Liver (tissue), 9 donors: Measurements from ENCODE around the gene CYTH3. TPM values are rescaled to one million over a fixed set of nuclear protein-coding genes. Genes with fewer than 3 reads are reported as not detected.

Experiments
- DNase-seq: peaks from one replicate; pipeline ENCODE4 v3.0.0-alpha.2; 2017; ENCODE audit warnings: low spot score
- H3K27ac ChIP-seq, 2 donors: one replicate each; pipeline ENCODE4 v1.7.0; 2013; ENCODE audit warnings: inconsistent platforms in 2 of 2, low read length in 2 of 2, control low read depth in 1 of 2, low read depth in 1 of 2, mild to moderate bottlenecking in 1 of 2
- H3K27me3 ChIP-seq, 4 donors: one replicate each; pipeline versions ENCODE4 v1.6.1 to v1.7.0; 2013; ENCODE audit warnings: low read length in 3 of 4, inconsistent platforms in 1 of 4, mild to moderate bottlenecking in 1 of 4, moderate library complexity in 1 of 4; ENCODE audit not compliant: control insufficient read depth in 4 of 4, insufficient read depth in 4 of 4
- H3K36me3 ChIP-seq, 4 donors: one replicate each; pipeline versions ENCODE4 v1.6.1 to v1.7.0; 2013; ENCODE audit warnings: low read length in 3 of 4, mild to moderate bottlenecking in 3 of 4, low read depth in 1 of 4, moderate library complexity in 1 of 4; ENCODE audit not compliant: control insufficient read depth in 4 of 4, insufficient read depth in 3 of 4
- H3K4me1 ChIP-seq, 4 donors: one replicate each; pipeline versions ENCODE4 v1.6.1 to v1.7.0; 2013; ENCODE audit warnings: low read length in 3 of 4, mild to moderate bottlenecking in 3 of 4, moderate library complexity in 1 of 4; ENCODE audit not compliant: control insufficient read depth in 4 of 4, insufficient read depth in 4 of 4
- H3K4me3 ChIP-seq, 3 donors: one replicate each; pipeline versions ENCODE4 v1.6.1 to v1.7.0; 2013; ENCODE audit warnings: low read length in 3 of 3, control low read depth in 1 of 3, low read depth in 1 of 3, mild to moderate bottlenecking in 1 of 3
- H3K9ac ChIP-seq, 2 donors: one replicate each; pipeline ENCODE4 v1.7.0; 2013; ENCODE audit warnings: low read length in 2 of 2, mild to moderate bottlenecking in 2 of 2, moderate library complexity in 2 of 2, control low read depth in 1 of 2, low read depth in 1 of 2
- H3K9me3 ChIP-seq, 4 donors: one replicate each; pipeline versions ENCODE4 v1.6.1 to v1.7.0; 2013; ENCODE audit warnings: low read length in 3 of 4; ENCODE audit not compliant: control insufficient read depth in 4 of 4
- EGR1 ChIP-seq, 2 donors: IDR thresholded peaks; 2 replicates each; pipeline ENCODE4 v1.6.1; 2016 to 2018; ENCODE audit warnings: antibody characterized with exemption in 2 of 2, low read depth in 2 of 2
- FOXA1 ChIP-seq: IDR thresholded peaks from 2 replicates; pipeline ENCODE4 v1.6.1; 2016; ENCODE audit warnings: antibody characterized with exemption
- FOXA2 ChIP-seq: IDR thresholded peaks from 2 replicates; pipeline ENCODE4 v1.6.1; 2016; ENCODE audit warnings: antibody characterized with exemption
- GABPA ChIP-seq, 2 donors: IDR thresholded peaks in 1 of 2; conservative IDR thresholded peaks in 1 of 2; 2 replicates each; pipeline ENCODE4 v1.6.1; 2016; ENCODE audit warnings: antibody characterized with exemption in 2 of 2, mild to moderate bottlenecking in 1 of 2, moderate library complexity in 1 of 2
- HNF4A ChIP-seq, 2 donors: conservative IDR thresholded peaks; 2 replicates each; pipeline ENCODE4 v1.6.1; 2016; ENCODE audit warnings: antibody characterized with exemption in 2 of 2, mild to moderate bottlenecking in 2 of 2
- HNF4G ChIP-seq: IDR thresholded peaks from 2 replicates; pipeline ENCODE4 v1.6.1; 2016; ENCODE audit warnings: antibody characterized with exemption
- JUND ChIP-seq, 2 donors: IDR thresholded peaks; 2 replicates each; pipeline ENCODE4 v1.6.1; 2016; ENCODE audit warnings: antibody characterized with exemption in 2 of 2
- NR2F2 ChIP-seq: IDR thresholded peaks from 2 replicates; pipeline ENCODE4 v1.6.1; 2016; ENCODE audit warnings: antibody characterized with exemption
- RAD21 ChIP-seq, 2 donors: IDR thresholded peaks; 2 replicates each; pipeline ENCODE4 v1.6.1; 2016; ENCODE audit warnings: antibody characterized with exemption in 2 of 2, mild to moderate bottlenecking in 2 of 2
- RXRA ChIP-seq, 2 donors: IDR thresholded peaks; 2 replicates each; pipeline ENCODE4 v1.6.1; 2017 to 2018; ENCODE audit warnings: antibody characterized with exemption in 2 of 2, mild to moderate bottlenecking in 1 of 2
- SP1 ChIP-seq: IDR thresholded peaks from 2 replicates; pipeline ENCODE4 v1.6.1; 2018; ENCODE audit warnings: antibody characterized with exemption, mild to moderate bottlenecking
- TAF1 ChIP-seq: conservative IDR thresholded peaks from 2 replicates; pipeline ENCODE4 v1.6.1; 2016; ENCODE audit warnings: antibody characterized with exemption, mild to moderate bottlenecking
- WGBS: extraction: QIAGEN DNeasy Blood & Tissue Kit; methylation state at CpG from one replicate; pipeline ENCODE4 v1.1.7; 2013; 5-methylcytosine and 5-hydroxymethylcytosine counted together
- polyA plus RNA-seq, 2 donors: library from polyadenylated mRNA; stranded (reverse) in 1 of 2; unstranded in 1 of 2; fragments of 200-250 nt in 1 of 2; fragments of >200 nt in 1 of 2; fragmentation: Nextera tagmentation in 1 of 2; extraction: Ambion mirVana in 1 of 2; gene quantifications; one replicate each; pipeline versions ENCODE4 v1.2.1 to v1.2.3, GENCODE V29; 2013 to 2015
- total RNA-seq, 2 donors: library from RNA; depleted of rRNA; stranded (reverse); fragments of >200 nt; gene quantifications; one replicate each; pipeline ENCODE4 v1.2.3, GENCODE V29; 2014
- TF ChIP-seq, protein P1 (sequence below): IDR thresholded peaks from 2 replicates; pipeline ENCODE4 v1.6.1; 2016; ENCODE audit warnings: antibody characterized with exemption
- TF ChIP-seq, protein P2 (sequence below): IDR thresholded peaks from 2 replicates; pipeline ENCODE4 v1.6.1; 2016; ENCODE audit warnings: antibody characterized with exemption
- TF ChIP-seq, protein P3 (sequence below): IDR thresholded peaks from 2 replicates; pipeline ENCODE4 v1.6.1; 2016; ENCODE audit warnings: antibody characterized with exemption
- TF ChIP-seq, protein P4 (sequence below): IDR thresholded peaks from 2 replicates; pipeline ENCODE4 v1.6.1; 2016; ENCODE audit warnings: antibody characterized with exemption, mild to moderate bottlenecking
- donor health status: healthy.
- donor health status: healthy.
- donor health status: healthy.
- donor health status: healthy.
- donor health status: healthy.

Gene CYTH3
- total and polyA plus RNA-seq, 4 donors = 1.1 to 6.3 (median 3.7) TPM

DNA sequence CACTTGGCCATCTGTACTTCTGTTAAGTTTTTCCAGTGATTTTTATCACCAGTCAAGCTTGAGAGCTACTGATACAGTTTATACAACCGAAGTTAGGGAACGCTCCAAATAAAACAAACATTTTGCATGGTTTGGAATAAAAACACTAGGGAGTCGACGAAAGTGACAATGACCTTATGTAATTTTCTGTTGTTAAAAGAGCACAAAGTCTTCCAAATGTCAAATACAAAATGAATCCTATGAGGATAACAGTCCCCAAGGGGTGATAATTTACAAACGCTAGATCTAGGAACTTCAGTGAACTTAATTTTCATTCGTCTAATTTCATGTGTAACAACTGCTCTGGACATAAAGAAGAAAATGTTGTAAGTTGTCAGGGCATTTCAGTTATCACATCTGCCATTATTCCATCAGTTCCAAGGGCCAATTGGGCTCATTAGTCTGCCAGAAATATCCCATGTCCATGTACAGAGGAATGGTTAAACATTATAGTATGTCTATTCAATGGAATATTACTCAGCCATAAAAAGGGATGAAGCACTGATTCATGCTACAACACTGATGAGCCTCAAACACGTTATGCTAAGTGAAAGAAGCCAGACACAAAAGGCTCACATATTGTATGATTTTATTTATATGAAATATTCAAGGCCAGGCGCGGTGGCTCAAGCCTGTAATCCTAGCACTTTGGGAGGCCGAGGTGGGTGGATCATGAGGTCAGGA, 38.0 kb upstream of the CYTH3 start:
- H3K9ac ChIP-seq = no peak overlapping the region
- 88% methylated on average over 10 of the region's 10 CpGs for WGBS
- DNase-seq = no peak

DNA sequence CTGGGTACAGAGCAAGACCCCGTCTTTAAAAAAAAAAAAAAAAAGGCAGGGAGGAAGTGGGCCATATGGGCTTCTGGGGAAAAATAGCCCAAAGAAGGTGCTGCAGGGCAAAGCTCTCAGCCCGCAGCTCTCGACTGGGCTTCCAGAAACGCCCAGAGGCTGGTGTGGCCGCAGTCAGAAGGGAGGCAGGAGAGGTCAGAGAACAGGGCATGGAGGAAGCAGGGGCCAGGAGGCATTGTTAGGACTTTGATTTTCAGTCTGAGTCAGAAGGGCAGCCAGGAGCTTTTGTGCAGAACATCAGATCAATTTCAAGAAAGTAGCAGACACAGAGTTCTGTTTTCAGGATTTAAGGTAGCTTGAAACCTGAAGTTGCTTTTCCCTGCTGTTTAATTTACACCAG, 35.3 kb upstream of the CYTH3 start:
- 49% methylated on average over 5 of the region's 5 CpGs for WGBS
- DNase-seq = no peak
- Histone ChIP-seq H3K9me3 (no peaks in the 10 kb centered on the region), H3K27ac (no peak overlapping the region), H3K4me3 (no peak overlapping the region), H3K36me3 (no peaks in the 10 kb centered on the region), H3K27me3 (no peaks in the 10 kb centered on the region), H3K9ac (no peak overlapping the region), H3K4me1 (no peaks in the 10 kb centered on the region)
- no peak for TF ChIP-seq JUND (IDR thresholded peaks at IDR 0.05)
- TF ChIP-seq, protein P1, sequence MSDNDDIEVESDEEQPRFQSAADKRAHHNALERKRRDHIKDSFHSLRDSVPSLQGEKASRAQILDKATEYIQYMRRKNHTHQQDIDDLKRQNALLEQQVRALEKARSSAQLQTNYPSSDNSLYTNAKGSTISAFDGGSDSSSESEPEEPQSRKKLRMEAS = no peak
- TF ChIP-seq GABPA (IDR thresholded peaks at IDR 0.05 in 1 of 2, conservative IDR thresholded peaks at IDR 0.05 in 1 of 2) = no peak
- TF ChIP-seq TAF1 = no peak
- TF ChIP-seq FOXA2 = no peak
- TF ChIP-seq, protein P2, sequence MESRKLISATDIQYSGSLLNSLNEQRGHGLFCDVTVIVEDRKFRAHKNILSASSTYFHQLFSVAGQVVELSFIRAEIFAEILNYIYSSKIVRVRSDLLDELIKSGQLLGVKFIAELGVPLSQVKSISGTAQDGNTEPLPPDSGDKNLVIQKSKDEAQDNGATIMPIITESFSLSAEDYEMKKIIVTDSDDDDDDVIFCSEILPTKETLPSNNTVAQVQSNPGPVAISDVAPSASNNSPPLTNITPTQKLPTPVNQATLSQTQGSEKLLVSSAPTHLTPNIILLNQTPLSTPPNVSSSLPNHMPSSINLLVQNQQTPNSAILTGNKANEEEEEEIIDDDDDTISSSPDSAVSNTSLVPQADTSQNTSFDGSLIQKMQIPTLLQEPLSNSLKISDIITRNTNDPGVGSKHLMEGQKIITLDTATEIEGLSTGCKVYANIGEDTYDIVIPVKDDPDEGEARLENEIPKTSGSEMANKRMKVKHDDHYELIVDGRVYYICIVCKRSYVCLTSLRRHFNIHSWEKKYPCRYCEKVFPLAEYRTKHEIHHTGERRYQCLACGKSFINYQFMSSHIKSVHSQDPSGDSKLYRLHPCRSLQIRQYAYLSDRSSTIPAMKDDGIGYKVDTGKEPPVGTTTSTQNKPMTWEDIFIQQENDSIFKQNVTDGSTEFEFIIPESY = no peak
- no peak for TF ChIP-seq HNF4G
- no peak for TF ChIP-seq RAD21 (IDR thresholded peaks at IDR 0.05)
- TF ChIP-seq FOXA1 = no peak

More for the DNA sequence above, 38.0 kb upstream of the CYTH3 start:
- no peaks in the 10 kb centered on the region for H3K4me1 ChIP-seq
- no peaks in the 10 kb centered on the region for H3K36me3 ChIP-seq
- no peaks in the 10 kb centered on the region for H3K27me3 ChIP-seq
- TF ChIP-seq HNF4A (conservative IDR thresholded peaks at IDR 0.05) (no peak), HNF4G (no peak), FOXA1 (no peak)
- TF ChIP-seq, protein P3, sequence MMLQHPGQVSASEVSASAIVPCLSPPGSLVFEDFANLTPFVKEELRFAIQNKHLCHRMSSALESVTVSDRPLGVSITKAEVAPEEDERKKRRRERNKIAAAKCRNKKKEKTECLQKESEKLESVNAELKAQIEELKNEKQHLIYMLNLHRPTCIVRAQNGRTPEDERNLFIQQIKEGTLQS = no peak
- H3K27ac ChIP-seq = no peak overlapping the region
- H3K4me3 ChIP-seq = no peak overlapping the region
- H3K9me3 ChIP-seq = no peaks in the 10 kb centered on the region

DNA sequence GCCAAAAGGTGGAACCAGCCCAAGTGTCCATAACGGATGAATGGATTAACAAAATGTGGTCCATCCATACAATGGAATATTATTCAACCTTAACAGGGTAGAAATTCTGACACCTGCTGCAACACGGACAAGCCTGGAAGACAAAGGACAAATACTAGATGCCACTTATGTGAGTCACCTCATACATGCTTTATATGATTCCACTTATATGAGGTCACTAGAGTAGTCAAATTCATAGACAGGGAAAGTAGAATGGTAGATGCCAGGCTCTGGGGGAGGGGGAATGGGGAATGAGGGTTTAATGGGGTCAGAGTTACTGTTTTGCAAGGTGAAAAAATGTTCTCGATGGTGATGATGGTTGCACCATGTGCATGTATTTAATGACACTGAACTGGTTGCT, 34.0 kb upstream of the CYTH3 start:
- Histone ChIP-seq H3K27me3 (no peaks in the 10 kb centered on the region), H3K4me3 (no peak overlapping the region), H3K9ac (no peak overlapping the region), H3K4me1 (no peaks in the 10 kb centered on the region), H3K36me3 (no peaks in the 10 kb centered on the region), H3K9me3 (no peaks in the 10 kb centered on the region), H3K27ac (no peak overlapping the region)
- 91% methylated on average over 3 of the region's 3 CpGs for WGBS
- DNase-seq = no peak
- TF ChIP-seq, protein P4, sequence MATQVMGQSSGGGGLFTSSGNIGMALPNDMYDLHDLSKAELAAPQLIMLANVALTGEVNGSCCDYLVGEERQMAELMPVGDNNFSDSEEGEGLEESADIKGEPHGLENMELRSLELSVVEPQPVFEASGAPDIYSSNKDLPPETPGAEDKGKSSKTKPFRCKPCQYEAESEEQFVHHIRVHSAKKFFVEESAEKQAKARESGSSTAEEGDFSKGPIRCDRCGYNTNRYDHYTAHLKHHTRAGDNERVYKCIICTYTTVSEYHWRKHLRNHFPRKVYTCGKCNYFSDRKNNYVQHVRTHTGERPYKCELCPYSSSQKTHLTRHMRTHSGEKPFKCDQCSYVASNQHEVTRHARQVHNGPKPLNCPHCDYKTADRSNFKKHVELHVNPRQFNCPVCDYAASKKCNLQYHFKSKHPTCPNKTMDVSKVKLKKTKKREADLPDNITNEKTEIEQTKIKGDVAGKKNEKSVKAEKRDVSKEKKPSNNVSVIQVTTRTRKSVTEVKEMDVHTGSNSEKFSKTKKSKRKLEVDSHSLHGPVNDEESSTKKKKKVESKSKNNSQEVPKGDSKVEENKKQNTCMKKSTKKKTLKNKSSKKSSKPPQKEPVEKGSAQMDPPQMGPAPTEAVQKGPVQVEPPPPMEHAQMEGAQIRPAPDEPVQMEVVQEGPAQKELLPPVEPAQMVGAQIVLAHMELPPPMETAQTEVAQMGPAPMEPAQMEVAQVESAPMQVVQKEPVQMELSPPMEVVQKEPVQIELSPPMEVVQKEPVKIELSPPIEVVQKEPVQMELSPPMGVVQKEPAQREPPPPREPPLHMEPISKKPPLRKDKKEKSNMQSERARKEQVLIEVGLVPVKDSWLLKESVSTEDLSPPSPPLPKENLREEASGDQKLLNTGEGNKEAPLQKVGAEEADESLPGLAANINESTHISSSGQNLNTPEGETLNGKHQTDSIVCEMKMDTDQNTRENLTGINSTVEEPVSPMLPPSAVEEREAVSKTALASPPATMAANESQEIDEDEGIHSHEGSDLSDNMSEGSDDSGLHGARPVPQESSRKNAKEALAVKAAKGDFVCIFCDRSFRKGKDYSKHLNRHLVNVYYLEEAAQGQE = no peak
- TF ChIP-seq, protein P3 = no peak
- no peak for TF ChIP-seq SP1
- TF ChIP-seq EGR1 (IDR thresholded peaks at IDR 0.05; ENCODE audit: low read depth in 2 of 2) = no peak
- no peak for TF ChIP-seq RXRA (IDR thresholded peaks at IDR 0.05)
- TF ChIP-seq FOXA1 = no peak
- TF ChIP-seq JUND (IDR thresholded peaks at IDR 0.05) = no peak
- TF ChIP-seq, protein P1 = no peak
- no peak for TF ChIP-seq RAD21 (IDR thresholded peaks at IDR 0.05)
- TF ChIP-seq NR2F2 = no peak
